GM12878 (cell line): ENCODE results near the gene KCNMB2. TPM values are rescaled to one million over a fixed set of nuclear protein-coding genes. Genes with fewer than 3 reads are reported as not detected.

Source experiments
- CBX5 ChIP-seq: sonication (generic); IDR thresholded peaks from 2 replicates; pipeline ENCODE4 v1.6.1; 2016; ENCODE audit warnings: low read depth, moderate library complexity, mild to moderate bottlenecking, inconsistent platforms
- JUND ChIP-seq: IDR thresholded peaks from 2 replicates; pipeline ENCODE4 v1.6.1; 2012; ENCODE audit warnings: low read depth, mild to moderate bottlenecking, low read length, improper control_type of control experiment, moderate library complexity
- LARP7 ChIP-seq: fragments of 450-650 bp; IDR thresholded peaks from 2 replicates; pipeline ENCODE4 v1.6.1; 2017; ENCODE audit warnings: mild to moderate bottlenecking
- MTA3 ChIP-seq: IDR thresholded peaks from 2 replicates; pipeline ENCODE4 v1.6.1; 2012; ENCODE audit warnings: low read length, inconsistent platforms, borderline replicate concordance
- SP1 ChIP-seq: IDR thresholded peaks from one replicate; pipeline ENCODE4 v1.6.1; 2011; ENCODE audit warnings: low read depth, low read length
- TCF3 ChIP-seq: IDR thresholded peaks from 2 replicates; pipeline ENCODE4 v1.6.1; 2012; ENCODE audit warnings: low read depth, mild to moderate bottlenecking, low read length, borderline replicate concordance; ENCODE audit not compliant: insufficient read depth
- polyA plus RNA-seq, 11 experiments: library from polyadenylated mRNA; depleted of rRNA in 4 of 11; unstranded in 6 of 11; stranded (reverse) in 5 of 11; fragments of >200 nt; fragmentation: Nextera tagmentation in 4 of 11; fragmentation: Illumina TruSeq in 1 of 11; extraction: Ambion mirVana in 4 of 11; extraction: Trizol in 1 of 11; gene quantifications; 1 replicate in 1 of 11; 2 replicates in 10 of 11; pipeline versions ENCODE4 v1.2.1 to v1.2.3, GENCODE V29; 2011 to 2016; ENCODE audit warnings: inconsistent platforms in 2 of 11, missing spikeins in 2 of 11, low read depth in 1 of 11
- total RNA-seq, 4 experiments: library from RNA; depleted of rRNA in 3 of 4; stranded (reverse); fragments of >200 nt in 3 of 4; fragmentation: Illumina TruSeq in 1 of 4; extraction: Trizol in 1 of 4; gene quantifications; 2 replicates each; pipeline versions ENCODE4 v1.2.1 to v1.2.3, GENCODE V29; 2013 to 2021
- TF ChIP-seq, protein P1 (sequence below): fragments of 450-650 bp; IDR thresholded peaks from 2 replicates; pipeline ENCODE4 v1.6.1; 2017; ENCODE audit warnings: mild to moderate bottlenecking, moderate library complexity
- TF ChIP-seq, protein P2 (sequence below): fragments of 450-650 bp; IDR thresholded peaks from 2 replicates; pipeline ENCODE4 v1.6.1; 2018; ENCODE audit warnings: mild to moderate bottlenecking, low read depth, moderate library complexity; ENCODE audit not compliant: partially characterized antibody

Gene KCNMB2
- total and polyA plus RNA-seq, 10 of the 15 experiments (the other 5 are each of a cell fraction or from before 2014, with no cell fraction given): 0.22 to 18.8 (median 11.0) TPM

DNA sequence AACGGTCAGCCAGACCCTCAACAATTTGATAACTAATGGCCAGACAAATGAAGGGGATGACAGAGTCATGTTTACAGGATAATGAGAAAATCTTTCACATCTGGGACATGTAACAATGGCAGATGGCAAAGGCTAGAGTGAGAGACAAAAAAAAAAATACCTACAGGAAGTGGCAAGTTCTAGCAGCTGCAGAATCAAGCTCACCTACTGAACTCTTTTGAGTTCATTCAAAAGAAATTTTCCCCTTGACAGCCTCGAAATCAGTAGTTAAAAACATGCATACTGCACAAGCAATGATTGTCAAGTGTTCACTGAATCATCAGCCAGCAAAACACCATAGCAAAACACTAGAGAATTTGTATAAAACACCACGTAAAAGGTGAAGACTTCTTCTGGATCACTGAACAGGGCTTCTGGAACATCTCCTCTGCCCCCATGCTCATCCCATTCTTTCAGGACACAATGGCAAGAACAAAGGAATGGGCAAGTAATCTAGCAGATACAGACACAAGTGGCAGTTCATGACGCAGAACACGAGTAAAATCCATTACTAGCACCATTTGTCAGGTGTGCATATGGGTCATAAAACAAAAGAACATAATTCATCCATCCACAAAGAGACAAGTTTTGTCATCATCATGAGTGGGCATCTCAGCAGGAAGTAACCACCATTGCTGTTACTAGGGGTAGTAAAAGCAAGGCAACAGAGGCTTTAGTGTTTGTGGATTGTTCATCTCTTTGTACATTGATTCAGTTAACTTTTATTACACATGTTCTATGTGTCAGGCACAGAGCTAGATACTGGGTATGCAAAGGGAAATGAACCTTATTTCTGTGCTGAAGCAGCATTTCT is 13.8 kb upstream of the KCNMB2 start (continued):
- 0 out of 2 replicates have a peak, but pooled peaks have one; percentile 70 for TF ChIP-seq CBX5
- no peak for TF ChIP-seq JUND
- TF ChIP-seq, protein P1, sequence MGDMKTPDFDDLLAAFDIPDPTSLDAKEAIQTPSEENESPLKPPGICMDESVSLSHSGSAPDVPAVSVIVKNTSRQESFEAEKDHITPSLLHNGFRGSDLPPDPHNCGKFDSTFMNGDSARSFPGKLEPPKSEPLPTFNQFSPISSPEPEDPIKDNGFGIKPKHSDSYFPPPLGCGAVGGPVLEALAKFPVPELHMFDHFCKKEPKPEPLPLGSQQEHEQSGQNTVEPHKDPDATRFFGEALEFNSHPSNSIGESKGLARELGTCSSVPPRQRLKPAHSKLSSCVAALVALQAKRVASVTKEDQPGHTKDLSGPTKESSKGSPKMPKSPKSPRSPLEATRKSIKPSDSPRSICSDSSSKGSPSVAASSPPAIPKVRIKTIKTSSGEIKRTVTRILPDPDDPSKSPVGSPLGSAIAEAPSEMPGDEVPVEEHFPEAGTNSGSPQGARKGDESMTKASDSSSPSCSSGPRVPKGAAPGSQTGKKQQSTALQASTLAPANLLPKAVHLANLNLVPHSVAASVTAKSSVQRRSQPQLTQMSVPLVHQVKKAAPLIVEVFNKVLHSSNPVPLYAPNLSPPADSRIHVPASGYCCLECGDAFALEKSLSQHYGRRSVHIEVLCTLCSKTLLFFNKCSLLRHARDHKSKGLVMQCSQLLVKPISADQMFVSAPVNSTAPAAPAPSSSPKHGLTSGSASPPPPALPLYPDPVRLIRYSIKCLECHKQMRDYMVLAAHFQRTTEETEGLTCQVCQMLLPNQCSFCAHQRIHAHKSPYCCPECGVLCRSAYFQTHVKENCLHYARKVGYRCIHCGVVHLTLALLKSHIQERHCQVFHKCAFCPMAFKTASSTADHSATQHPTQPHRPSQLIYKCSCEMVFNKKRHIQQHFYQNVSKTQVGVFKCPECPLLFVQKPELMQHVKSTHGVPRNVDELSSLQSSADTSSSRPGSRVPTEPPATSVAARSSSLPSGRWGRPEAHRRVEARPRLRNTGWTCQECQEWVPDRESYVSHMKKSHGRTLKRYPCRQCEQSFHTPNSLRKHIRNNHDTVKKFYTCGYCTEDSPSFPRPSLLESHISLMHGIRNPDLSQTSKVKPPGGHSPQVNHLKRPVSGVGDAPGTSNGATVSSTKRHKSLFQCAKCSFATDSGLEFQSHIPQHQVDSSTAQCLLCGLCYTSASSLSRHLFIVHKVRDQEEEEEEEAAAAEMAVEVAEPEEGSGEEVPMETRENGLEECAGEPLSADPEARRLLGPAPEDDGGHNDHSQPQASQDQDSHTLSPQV: 0 out of 2 replicates have a peak, but pooled peaks have one; percentile 51
- TF ChIP-seq, protein P2, sequence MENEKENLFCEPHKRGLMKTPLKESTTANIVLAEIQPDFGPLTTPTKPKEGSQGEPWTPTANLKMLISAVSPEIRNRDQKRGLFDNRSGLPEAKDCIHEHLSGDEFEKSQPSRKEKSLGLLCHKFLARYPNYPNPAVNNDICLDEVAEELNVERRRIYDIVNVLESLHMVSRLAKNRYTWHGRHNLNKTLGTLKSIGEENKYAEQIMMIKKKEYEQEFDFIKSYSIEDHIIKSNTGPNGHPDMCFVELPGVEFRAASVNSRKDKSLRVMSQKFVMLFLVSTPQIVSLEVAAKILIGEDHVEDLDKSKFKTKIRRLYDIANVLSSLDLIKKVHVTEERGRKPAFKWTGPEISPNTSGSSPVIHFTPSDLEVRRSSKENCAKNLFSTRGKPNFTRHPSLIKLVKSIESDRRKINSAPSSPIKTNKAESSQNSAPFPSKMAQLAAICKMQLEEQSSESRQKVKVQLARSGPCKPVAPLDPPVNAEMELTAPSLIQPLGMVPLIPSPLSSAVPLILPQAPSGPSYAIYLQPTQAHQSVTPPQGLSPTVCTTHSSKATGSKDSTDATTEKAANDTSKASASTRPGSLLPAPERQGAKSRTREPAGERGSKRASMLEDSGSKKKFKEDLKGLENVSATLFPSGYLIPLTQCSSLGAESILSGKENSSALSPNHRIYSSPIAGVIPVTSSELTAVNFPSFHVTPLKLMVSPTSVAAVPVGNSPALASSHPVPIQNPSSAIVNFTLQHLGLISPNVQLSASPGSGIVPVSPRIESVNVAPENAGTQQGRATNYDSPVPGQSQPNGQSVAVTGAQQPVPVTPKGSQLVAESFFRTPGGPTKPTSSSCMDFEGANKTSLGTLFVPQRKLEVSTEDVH: no peak
- peak; percentile 75; the same call in 1 of the 2 replicates for TF ChIP-seq MTA3
- TF ChIP-seq LARP7: no peak
- TF ChIP-seq TCF3: 0 out of 2 replicates have a peak, but pooled peaks have one; percentile 28
- TF ChIP-seq SP1: no peak
